GM12892 (cell line): ENCODE data around the gene UVRAG.
"Not testable (repeated sequence)": the region's sequence is repeated elsewhere in the genome, so short reads cannot be mapped to it uniquely, and the experiment has no call there.

Experiments
- DNase-seq: peaks from one replicate; pipeline ENCODE4 v3.0.0; 2011; ENCODE audit not compliant: insufficient read length
- FAIRE-seq: peaks from 2 replicates; lab custom pipeline; 2011; peaks lifted over from hg19 to GRCh38; lab: Jason Lieb, UNC
- POLR2A ChIP-seq: IDR thresholded peaks from 2 replicates; pipeline ENCODE4 v1.6.1; 2011; ENCODE audit warnings: low read depth, low read length, control low read depth
- POLR2AphosphoS5 ChIP-seq: IDR thresholded peaks from 2 replicates; pipeline ENCODE4 v1.6.1; 2011; ENCODE audit warnings: low read depth, low read length, control low read depth
- TAF1 ChIP-seq: IDR thresholded peaks from 2 replicates; pipeline ENCODE4 v1.6.1; 2011; ENCODE audit warnings: low read depth, mild to moderate bottlenecking, control low read depth, low read length, borderline replicate concordance

UVRAG gene

GRCh38 chr11:76054330-76054729 lies 239.3 kb downstream of the UVRAG start:
- TF ChIP-seq POLR2A (no peak), POLR2AphosphoS5 (no peak), TAF1 (no peak)

GRCh38 chr11:76056876-76057275 lies 241.9 kb downstream of the UVRAG start:
- no peak for TF ChIP-seq POLR2A
- no peak for TF ChIP-seq POLR2AphosphoS5
- TF ChIP-seq TAF1 = no peak
- no peak for DNase-seq
- FAIRE-seq = no peak

More at GRCh38 chr11:76054330-76054729, 239.3 kb downstream of the UVRAG start:
- FAIRE-seq (no peak), DNase-seq (no peak)

GRCh38 chr11:76060475-76061036 lies 245.5 kb downstream of the UVRAG start:
- FAIRE-seq, DNase-seq: not testable (repeated sequence)

- DNase-seq = peak; percentile 29
- FAIRE-seq = peak; percentile 87
- no peak for TF ChIP-seq POLR2AphosphoS5
- TF ChIP-seq TAF1 = no peak
- TF ChIP-seq POLR2A = no peak
Observed at GRCh38 chr11:76062733-76063132, 247.7 kb downstream of the UVRAG start.

GRCh38 chr11:76064192-76064591 lies 249.2 kb downstream of the UVRAG start:
- FAIRE-seq (peak; percentile 71), DNase-seq (no peak)
- TF ChIP-seq POLR2AphosphoS5 (no peak), TAF1 (no peak), POLR2A (no peak)

GRCh38 chr11:76067099-76067498 lies 252.1 kb downstream of the UVRAG start:
- no peak for TF ChIP-seq POLR2A
- TF ChIP-seq POLR2AphosphoS5 = no peak
- no peak for TF ChIP-seq TAF1
- DNase-seq (no peak), FAIRE-seq (no peak)

GRCh38 chr11:76069001-76069400 lies 254.0 kb downstream of the UVRAG start:
- FAIRE-seq = no peak
- TF ChIP-seq POLR2AphosphoS5 = no peak
- no peak for TF ChIP-seq POLR2A
- no peak for TF ChIP-seq TAF1
- DNase-seq = no peak

- no peak for FAIRE-seq
Observed at GRCh38 chr11:76071090-76071489, 256.1 kb downstream of the UVRAG start.

GRCh38 chr11:76073724-76074123 lies 258.7 kb downstream of the UVRAG start:
- TF ChIP-seq TAF1 (no peak), POLR2A (no peak), POLR2AphosphoS5 (no peak)
- DNase-seq = no peak
- no peak for FAIRE-seq

More at GRCh38 chr11:76071090-76071489, 256.1 kb downstream of the UVRAG start:
- no peak for DNase-seq
- TF ChIP-seq POLR2AphosphoS5 = no peak
- no peak for TF ChIP-seq POLR2A
- TF ChIP-seq TAF1 = no peak

- FAIRE-seq (no peak), DNase-seq (no peak)
- no peak for TF ChIP-seq POLR2A
- no peak for TF ChIP-seq POLR2AphosphoS5
- no peak for TF ChIP-seq TAF1
Observed at GRCh38 chr11:76074148-76075095, 259.4 kb downstream of the UVRAG start.

- no peak for FAIRE-seq
- no peak for TF ChIP-seq TAF1
- TF ChIP-seq POLR2A = no peak
- TF ChIP-seq POLR2AphosphoS5 = no peak
- DNase-seq = no peak
Observed at GRCh38 chr11:76075716-76076115, 260.7 kb downstream of the UVRAG start.

- DNase-seq, FAIRE-seq: not testable (repeated sequence)
Observed at GRCh38 chr11:76076253-76076652, 261.2 kb downstream of the UVRAG start.
